ENCODE measurements around the gene ANKS1A. TPM values are rescaled to one million over a fixed set of nuclear protein-coding genes. Genes with fewer than 3 reads are reported as not detected.

ANKS1A gene
- total RNA-seq, 1 experiment from 2014 or later = 35.0 TPM

GRCh38 chr6:34970957-34971356 lies 81.9 kb downstream of the ANKS1A start:
- ChIA-PET CTCF (interaction anchor here (1.0 to 1.6 kb wide), 2 partner anchors 16 to 19 kb away, joined by 3 to 4 read pairs; no protein-coding TSS in a partner anchor), POLR2A (no interaction called here)
- Mint-ChIP-seq H3K27me3 (ENCODE audit: low read depth) (no peaks in the 10 kb centered on the region), H3K9me3 (no peaks in the 10 kb centered on the region), H3K4me3 (no peak overlapping the region), H3K36me3 (peaks cover 10% of the 10 kb centered on the region; the same call in 1 of the 2 replicates), H3K27ac (peak overlapping the region; percentile 14; the same call in 1 of the 2 replicates), H3K4me1 (no peaks in the 10 kb centered on the region)
- no peak for ATAC-seq
- DNase-seq (ENCODE audit: low spot score) = no peak
- TF ChIP-seq, protein P1, sequence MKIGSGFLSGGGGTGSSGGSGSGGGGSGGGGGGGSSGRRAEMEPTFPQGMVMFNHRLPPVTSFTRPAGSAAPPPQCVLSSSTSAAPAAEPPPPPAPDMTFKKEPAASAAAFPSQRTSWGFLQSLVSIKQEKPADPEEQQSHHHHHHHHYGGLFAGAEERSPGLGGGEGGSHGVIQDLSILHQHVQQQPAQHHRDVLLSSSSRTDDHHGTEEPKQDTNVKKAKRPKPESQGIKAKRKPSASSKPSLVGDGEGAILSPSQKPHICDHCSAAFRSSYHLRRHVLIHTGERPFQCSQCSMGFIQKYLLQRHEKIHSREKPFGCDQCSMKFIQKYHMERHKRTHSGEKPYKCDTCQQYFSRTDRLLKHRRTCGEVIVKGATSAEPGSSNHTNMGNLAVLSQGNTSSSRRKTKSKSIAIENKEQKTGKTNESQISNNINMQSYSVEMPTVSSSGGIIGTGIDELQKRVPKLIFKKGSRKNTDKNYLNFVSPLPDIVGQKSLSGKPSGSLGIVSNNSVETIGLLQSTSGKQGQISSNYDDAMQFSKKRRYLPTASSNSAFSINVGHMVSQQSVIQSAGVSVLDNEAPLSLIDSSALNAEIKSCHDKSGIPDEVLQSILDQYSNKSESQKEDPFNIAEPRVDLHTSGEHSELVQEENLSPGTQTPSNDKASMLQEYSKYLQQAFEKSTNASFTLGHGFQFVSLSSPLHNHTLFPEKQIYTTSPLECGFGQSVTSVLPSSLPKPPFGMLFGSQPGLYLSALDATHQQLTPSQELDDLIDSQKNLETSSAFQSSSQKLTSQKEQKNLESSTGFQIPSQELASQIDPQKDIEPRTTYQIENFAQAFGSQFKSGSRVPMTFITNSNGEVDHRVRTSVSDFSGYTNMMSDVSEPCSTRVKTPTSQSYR (CRISPR knock-in tag; IDR thresholded peaks at IDR 0.05) = no peak
- no peak for TF ChIP-seq NR1H2 (CRISPR knock-in tag; IDR thresholded peaks at IDR 0.05)
- TF ChIP-seq TEAD1 (CRISPR knock-in tag; IDR thresholded peaks at IDR 0.05) = no peak

DNA sequence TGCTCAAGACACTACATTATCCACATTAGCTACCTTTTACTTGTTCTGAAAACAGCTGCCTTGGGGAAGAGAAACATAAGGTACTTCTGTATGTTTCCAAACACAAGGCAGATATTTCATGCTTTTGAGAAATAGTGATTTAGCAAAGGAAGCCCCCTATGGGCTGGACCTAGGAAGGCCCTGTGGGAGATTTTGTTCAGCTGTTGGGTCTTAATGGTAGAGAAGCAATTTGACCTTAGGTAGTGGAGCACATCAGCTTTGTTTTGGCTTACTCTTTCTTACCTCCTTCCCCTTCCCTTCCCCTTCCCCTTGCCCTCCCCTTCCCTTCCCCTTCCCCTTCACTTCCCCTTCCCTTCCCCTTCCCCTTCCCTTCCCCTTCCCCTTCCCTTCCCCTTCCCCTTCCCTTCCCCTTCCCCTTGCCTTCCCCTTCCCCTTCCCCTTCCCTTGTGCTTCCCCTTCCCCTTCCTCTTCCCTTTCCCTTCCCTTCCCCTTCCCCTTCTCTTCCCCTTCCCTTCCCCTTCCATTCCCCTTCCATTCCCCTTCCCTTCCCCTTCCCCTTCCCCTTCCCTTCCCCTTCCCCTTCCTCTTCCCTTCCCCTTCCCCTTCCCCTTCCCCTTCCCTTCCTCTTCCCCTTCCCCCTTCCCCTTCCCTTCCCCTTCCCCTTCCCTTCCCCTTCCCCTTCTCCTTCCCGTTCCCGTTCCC lies 84.6 kb downstream of the ANKS1A start:
- no peak overlapping the region for H3K4me3 Mint-ChIP-seq
- ATAC-seq = no peak
- no peak overlapping the region for H3K27ac Mint-ChIP-seq
- DNase-seq (ENCODE audit: low spot score) = no peak
- H3K4me1 Mint-ChIP-seq = peaks cover 3% of the 10 kb centered on the region; the same call in 1 of the 2 replicates
- TF ChIP-seq MLX (CRISPR knock-in tag; IDR thresholded peaks at IDR 0.05) (no peak), ZNF317 (CRISPR knock-in tag; IDR thresholded peaks at IDR 0.05; ENCODE audit: borderline replicate concordance, low read depth) (no peak), ZNF396 (CRISPR knock-in tag; IDR thresholded peaks at IDR 0.05; ENCODE audit: borderline replicate concordance) (no peak), ZNF671 (CRISPR knock-in tag; IDR thresholded peaks at IDR 0.05) (no peak), SOX15 (CRISPR knock-in tag; IDR thresholded peaks at IDR 0.05) (no peak), TCF7 (CRISPR knock-in tag; IDR thresholded peaks at IDR 0.05; ENCODE audit: low read depth) (no peak), AFF4 (CRISPR knock-in tag; IDR thresholded peaks at IDR 0.05; ENCODE audit: borderline replicate concordance) (no peak), CDX4 (CRISPR knock-in tag; IDR thresholded peaks at IDR 0.05; ENCODE audit: borderline replicate concordance) (no peak), RORB (CRISPR knock-in tag; IDR thresholded peaks at IDR 0.05) (no peak), ZBTB43 (CRISPR knock-in tag; IDR thresholded peaks at IDR 0.05) (no peak)
- TF ChIP-seq, protein P2, sequence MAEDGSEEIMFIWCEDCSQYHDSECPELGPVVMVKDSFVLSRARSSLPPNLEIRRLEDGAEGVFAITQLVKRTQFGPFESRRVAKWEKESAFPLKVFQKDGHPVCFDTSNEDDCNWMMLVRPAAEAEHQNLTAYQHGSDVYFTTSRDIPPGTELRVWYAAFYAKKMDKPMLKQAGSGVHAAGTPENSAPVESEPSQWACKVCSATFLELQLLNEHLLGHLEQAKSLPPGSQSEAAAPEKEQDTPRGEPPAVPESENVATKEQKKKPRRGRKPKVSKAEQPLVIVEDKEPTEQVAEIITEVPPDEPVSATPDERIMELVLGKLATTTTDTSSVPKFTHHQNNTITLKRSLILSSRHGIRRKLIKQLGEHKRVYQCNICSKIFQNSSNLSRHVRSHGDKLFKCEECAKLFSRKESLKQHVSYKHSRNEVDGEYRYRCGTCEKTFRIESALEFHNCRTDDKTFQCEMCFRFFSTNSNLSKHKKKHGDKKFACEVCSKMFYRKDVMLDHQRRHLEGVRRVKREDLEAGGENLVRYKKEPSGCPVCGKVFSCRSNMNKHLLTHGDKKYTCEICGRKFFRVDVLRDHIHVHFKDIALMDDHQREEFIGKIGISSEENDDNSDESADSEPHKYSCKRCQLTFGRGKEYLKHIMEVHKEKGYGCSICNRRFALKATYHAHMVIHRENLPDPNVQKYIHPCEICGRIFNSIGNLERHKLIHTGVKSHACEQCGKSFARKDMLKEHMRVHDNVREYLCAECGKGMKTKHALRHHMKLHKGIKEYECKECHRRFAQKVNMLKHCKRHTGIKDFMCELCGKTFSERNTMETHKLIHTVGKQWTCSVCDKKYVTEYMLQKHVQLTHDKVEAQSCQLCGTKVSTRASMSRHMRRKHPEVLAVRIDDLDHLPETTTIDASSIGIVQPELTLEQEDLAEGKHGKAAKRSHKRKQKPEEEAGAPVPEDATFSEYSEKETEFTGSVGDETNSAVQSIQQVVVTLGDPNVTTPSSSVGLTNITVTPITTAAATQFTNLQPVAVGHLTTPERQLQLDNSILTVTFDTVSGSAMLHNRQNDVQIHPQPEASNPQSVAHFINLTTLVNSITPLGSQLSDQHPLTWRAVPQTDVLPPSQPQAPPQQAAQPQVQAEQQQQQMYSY (CRISPR knock-in tag; IDR thresholded peaks at IDR 0.05) = no peak
- no peaks in the 10 kb centered on the region for H3K27me3 Mint-ChIP-seq (ENCODE audit: low read depth)
- ChIA-PET POLR2A (no interaction called here), CTCF (interaction anchor here (0.9 to 1.6 kb wide), 10 partner anchors 13 to 267 kb away, joined by 3 to 7 read pairs (median 4); no protein-coding TSS in a partner anchor)
- no peaks in the 10 kb centered on the region for H3K9me3 Mint-ChIP-seq
- H3K36me3 Mint-ChIP-seq = peaks cover 12% of the 10 kb centered on the region; the same call in 1 of the 2 replicates

Measured in WTC11 (cell line).